Activated naive CD4-positive, alpha-beta T cell treated with anti-CD3 and anti-CD28 coated beads for 36 hours (primary cell): ENCODE data around the gene CCSER1. TPM values are rescaled to one million over a fixed set of nuclear protein-coding genes. Genes with fewer than 3 reads are reported as not detected.

Experiments used
- CTCF ChIA-PET: fragments of 350-600 bp; sonication (Branson Sonifier 250); formaldehyde crosslinking; loops from one replicate; lab custom pipeline; 2021; ENCODE audit warnings: antibody characterized with exemption; lab: Charles Lee
- DNase-seq: peaks from one replicate; pipeline ENCODE4 v3.0.0-alpha.2; 2020
- H3K27ac Mint-ChIP-seq: one replicate; pipeline ENCODE4 v1.8.0; 2021; ENCODE audit warnings: mild to moderate bottlenecking, mixed read lengths
- H3K27me3 Mint-ChIP-seq: one replicate; pipeline ENCODE4 v1.8.0; 2021; ENCODE audit warnings: low read depth, mixed read lengths
- H3K36me3 Mint-ChIP-seq: one replicate; pipeline ENCODE4 v1.8.0; 2021; ENCODE audit warnings: low read depth, mixed read lengths
- H3K4me1 Mint-ChIP-seq: one replicate; pipeline ENCODE4 v1.8.0; 2021; ENCODE audit warnings: low read depth, mixed read lengths
- H3K4me3 Mint-ChIP-seq: one replicate; pipeline ENCODE4 v1.8.0; 2021; ENCODE audit warnings: mild to moderate bottlenecking, moderate library complexity, mixed read lengths
- H3K9me3 Mint-ChIP-seq: one replicate; pipeline ENCODE4 v1.8.0; 2021; ENCODE audit warnings: mixed read lengths
- intact Hi-C: fragments of 100-400 bp; cut with micrococcal nuclease; formaldehyde crosslinking; loops from one replicate; pipeline ENCODE4 v1.15.1; 2023
- total RNA-seq, 2 experiments: library from RNA; stranded (reverse); gene quantifications; one replicate each; pipeline ENCODE4 v1.2.3, GENCODE V29; 2021

Gene CCSER1
- total RNA-seq, 2 experiments from 2014 or later: not detected

DNA sequence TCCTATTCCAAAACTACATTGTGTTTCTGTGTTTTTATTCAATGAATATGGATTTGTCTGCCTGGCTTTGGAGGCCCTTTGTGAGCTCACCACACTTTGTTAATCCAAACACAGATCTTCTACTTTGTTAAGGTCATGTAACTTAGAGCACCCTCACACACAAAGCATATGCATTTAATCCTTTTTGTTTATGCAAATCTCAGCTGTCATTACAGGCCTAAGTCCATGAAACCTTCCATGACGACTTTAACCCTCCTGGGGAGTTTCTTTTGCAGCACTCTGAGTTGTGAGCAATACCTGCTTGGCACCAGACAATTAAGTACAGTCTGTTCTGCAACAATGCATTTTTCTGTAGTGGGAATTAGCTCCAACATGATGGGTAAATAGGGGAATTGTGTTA, 14.9 kb downstream of the CCSER1 start:
- Mint-ChIP-seq H3K27ac (no peak overlapping the region), H3K4me3 (no peak overlapping the region), H3K36me3 (no peaks in the 10 kb centered on the region), H3K9me3 (no peaks in the 10 kb centered on the region), H3K4me1 (no peaks in the 10 kb centered on the region), H3K27me3 (no peaks in the 10 kb centered on the region)
- no peak for DNase-seq
- intact Hi-C loops: no loop called here
- CTCF ChIA-PET: no interaction called here

GRCh38 chr4:90145319-90145718, 18.1 kb downstream of the CCSER1 start:
- Mint-ChIP-seq H3K27me3 (peaks cover 4% of the 10 kb centered on the region), H3K36me3 (no peaks in the 10 kb centered on the region), H3K4me1 (no peaks in the 10 kb centered on the region), H3K4me3 (no peak overlapping the region), H3K27ac (no peak overlapping the region), H3K9me3 (no peaks in the 10 kb centered on the region)
- CTCF ChIA-PET: no interaction called here
- DNase-seq: no peak
- intact Hi-C loops: no loop called here

DNA sequence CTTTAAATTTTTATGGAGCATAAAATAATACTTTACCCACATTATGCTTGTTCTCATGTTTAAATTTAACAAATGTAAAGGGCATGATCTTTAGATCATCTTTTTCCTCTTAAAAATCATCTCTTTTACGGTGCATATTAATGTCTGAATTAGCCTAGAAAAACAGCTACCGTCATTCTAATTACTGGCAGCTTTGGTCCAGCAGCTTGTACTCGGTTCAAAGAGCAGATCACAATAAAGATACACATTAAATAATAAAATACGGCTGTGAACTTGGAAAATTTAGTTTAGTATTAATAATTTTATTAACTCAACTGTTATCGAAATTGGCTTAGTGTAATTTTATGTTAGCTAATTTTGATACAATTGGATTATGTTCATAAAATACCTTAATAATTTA, 19.1 kb downstream of the CCSER1 start:
- H3K9me3 Mint-ChIP-seq: no peaks in the 10 kb centered on the region
- H3K4me1 Mint-ChIP-seq: no peaks in the 10 kb centered on the region
- intact Hi-C loops: no loop called here
- DNase-seq: no peak
- CTCF ChIA-PET: no interaction called here
- no peak overlapping the region for H3K27ac Mint-ChIP-seq
- H3K4me3 Mint-ChIP-seq: no peak overlapping the region
- peaks cover 4% of the 10 kb centered on the region for H3K27me3 Mint-ChIP-seq
- H3K36me3 Mint-ChIP-seq: no peaks in the 10 kb centered on the region

GRCh38 chr4:90148574-90149148, 21.5 kb downstream of the CCSER1 start:
- no peaks in the 10 kb centered on the region for H3K36me3 Mint-ChIP-seq
- no peak overlapping the region for H3K4me3 Mint-ChIP-seq
- no peak for DNase-seq
- CTCF ChIA-PET: no interaction called here
- H3K4me1 Mint-ChIP-seq: no peaks in the 10 kb centered on the region
- peaks cover 4% of the 10 kb centered on the region for H3K27me3 Mint-ChIP-seq
- intact Hi-C loops: no loop called here
- H3K27ac Mint-ChIP-seq: no peak overlapping the region
- H3K9me3 Mint-ChIP-seq: no peaks in the 10 kb centered on the region

DNA sequence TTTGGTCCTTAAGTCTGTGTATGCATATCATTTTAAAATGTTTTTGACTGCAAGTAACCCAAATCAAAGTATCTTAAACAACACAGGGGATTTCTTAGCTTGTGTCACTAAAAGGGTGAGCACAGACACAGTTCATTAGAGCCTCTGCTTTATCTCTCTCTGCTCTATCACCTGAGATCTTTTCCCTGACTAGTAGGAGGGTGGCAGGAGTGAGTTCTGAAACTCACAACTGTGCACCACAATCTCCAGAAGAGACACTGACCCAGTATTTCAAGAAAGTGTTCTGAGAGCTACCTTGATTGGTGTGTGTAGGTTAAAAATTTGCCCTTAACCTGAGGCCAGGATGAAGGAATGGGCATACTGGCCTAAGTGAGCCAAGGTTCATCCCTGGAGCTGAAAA, 24.8 kb downstream of the CCSER1 start:
- Mint-ChIP-seq H3K36me3 (no peaks in the 10 kb centered on the region), H3K27me3 (peaks cover 4% of the 10 kb centered on the region), H3K4me1 (no peaks in the 10 kb centered on the region), H3K4me3 (no peak overlapping the region), H3K27ac (no peak overlapping the region), H3K9me3 (peaks cover 4% of the 10 kb centered on the region)
- CTCF ChIA-PET: no interaction called here
- intact Hi-C loops: no loop called here
- DNase-seq: no peak

DNA sequence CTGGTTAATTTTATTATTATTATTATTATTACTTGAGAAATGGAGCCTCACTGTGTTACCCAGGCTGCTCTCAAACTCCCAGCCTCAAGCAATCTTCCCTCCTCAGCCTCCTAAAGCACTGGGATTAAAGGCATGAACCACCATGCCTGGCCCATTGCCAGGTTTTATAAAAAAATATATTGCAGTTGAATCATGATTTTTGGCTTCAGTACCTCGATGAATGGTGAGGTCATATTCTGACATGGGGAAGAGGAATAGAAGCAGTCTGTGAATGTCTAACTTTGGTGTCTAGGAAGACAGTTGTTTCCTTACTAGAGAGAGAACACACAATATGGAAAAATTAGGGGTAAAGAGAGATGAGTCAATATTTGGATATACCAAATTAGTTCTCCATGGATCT, 32.0 kb downstream of the CCSER1 start:
- Mint-ChIP-seq H3K27ac (no peak overlapping the region), H3K27me3 (no peaks in the 10 kb centered on the region), H3K4me1 (no peaks in the 10 kb centered on the region), H3K9me3 (peaks cover 4% of the 10 kb centered on the region), H3K4me3 (no peak overlapping the region), H3K36me3 (no peaks in the 10 kb centered on the region)
- intact Hi-C loops: no loop called here
- CTCF ChIA-PET: no interaction called here
- no peak for DNase-seq

DNA sequence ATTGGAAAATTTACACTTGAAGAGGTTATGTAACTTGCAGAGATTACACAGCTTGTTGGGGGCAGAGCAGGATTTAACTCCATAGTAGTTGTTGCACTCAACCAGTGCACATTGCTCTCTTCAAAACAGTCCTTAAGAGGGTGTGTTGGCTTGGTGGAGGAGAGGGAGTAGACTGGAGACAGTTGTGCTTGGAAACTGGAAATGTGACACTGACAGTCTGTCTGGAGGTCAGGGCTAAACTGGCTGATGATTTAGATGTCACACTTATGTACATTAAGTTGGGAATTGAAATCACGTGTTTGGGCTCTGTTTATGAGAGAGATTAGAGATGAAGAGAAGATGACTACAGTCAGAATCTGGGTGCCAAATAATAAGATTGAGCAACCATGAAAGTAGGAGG, 32.9 kb downstream of the CCSER1 start:
- Mint-ChIP-seq H3K36me3 (no peaks in the 10 kb centered on the region), H3K27ac (no peak overlapping the region), H3K27me3 (no peaks in the 10 kb centered on the region), H3K4me3 (no peak overlapping the region), H3K4me1 (no peaks in the 10 kb centered on the region), H3K9me3 (peaks cover 4% of the 10 kb centered on the region)
- DNase-seq: no peak
- intact Hi-C loops: no loop called here
- CTCF ChIA-PET: no interaction called here

GRCh38 chr4:90162566-90162965, 35.4 kb downstream of the CCSER1 start:
- CTCF ChIA-PET: interaction anchor here (0.5 kb wide), 1 partner anchor 324 kb away, joined by 4 read pairs; no protein-coding TSS in a partner anchor
- Mint-ChIP-seq H3K27me3 (no peaks in the 10 kb centered on the region), H3K4me1 (no peaks in the 10 kb centered on the region), H3K36me3 (no peaks in the 10 kb centered on the region), H3K4me3 (no peak overlapping the region), H3K9me3 (no peaks in the 10 kb centered on the region), H3K27ac (no peak overlapping the region)
- intact Hi-C loops: no loop called here
- DNase-seq: no peak

DNA sequence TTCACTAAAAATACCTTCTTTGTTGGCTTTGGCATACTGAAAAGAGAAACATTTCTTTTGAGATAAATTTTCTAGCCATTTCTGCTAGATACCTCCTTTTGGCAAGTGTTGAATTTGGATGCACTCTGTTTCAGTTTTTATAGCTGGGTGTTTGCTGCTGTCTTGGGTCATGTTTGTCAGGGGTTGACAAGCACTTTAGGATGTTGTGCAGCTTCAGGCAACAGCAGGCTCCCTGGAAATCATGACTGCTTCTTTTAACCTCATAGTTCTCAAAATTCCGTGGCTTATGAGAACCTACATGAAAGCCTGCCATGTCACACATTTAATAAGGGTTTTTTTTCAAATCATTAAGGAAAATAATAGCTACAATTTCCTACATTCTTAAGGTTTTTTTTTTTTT, 36.7 kb downstream of the CCSER1 start:
- Mint-ChIP-seq H3K4me1 (no peaks in the 10 kb centered on the region), H3K9me3 (no peaks in the 10 kb centered on the region), H3K36me3 (no peaks in the 10 kb centered on the region), H3K27ac (no peak overlapping the region), H3K4me3 (no peak overlapping the region), H3K27me3 (no peaks in the 10 kb centered on the region)
- DNase-seq: no peak
- CTCF ChIA-PET: no interaction called here
- intact Hi-C loops: no loop called here

DNA sequence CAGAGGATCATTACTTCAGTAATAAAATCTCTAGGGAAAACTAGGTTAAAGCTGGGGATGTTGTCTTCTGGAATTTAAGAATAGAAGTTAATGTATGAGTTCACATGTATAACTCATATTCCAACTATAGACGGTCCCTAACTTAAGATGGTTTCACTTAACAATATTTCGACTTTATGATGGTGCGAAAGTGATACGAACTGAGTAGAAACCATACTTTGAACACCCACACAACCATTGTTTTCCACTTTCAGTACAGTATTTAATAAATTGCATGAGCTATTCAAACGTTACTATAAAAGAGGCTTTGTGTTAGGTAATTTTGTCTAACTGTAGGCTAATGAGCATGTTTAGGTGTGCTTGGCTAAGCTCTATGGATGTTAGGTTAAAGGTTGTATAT, 38.7 kb downstream of the CCSER1 start:
- intact Hi-C loops: no loop called here
- Mint-ChIP-seq H3K9me3 (no peaks in the 10 kb centered on the region), H3K36me3 (no peaks in the 10 kb centered on the region), H3K27me3 (no peaks in the 10 kb centered on the region), H3K4me1 (no peaks in the 10 kb centered on the region), H3K27ac (no peak overlapping the region), H3K4me3 (no peak overlapping the region)
- CTCF ChIA-PET: interaction anchor here (0.6 kb wide), 1 partner anchor 1003 kb away, joined by 3 read pairs; no protein-coding TSS in a partner anchor
- no peak for DNase-seq

DNA sequence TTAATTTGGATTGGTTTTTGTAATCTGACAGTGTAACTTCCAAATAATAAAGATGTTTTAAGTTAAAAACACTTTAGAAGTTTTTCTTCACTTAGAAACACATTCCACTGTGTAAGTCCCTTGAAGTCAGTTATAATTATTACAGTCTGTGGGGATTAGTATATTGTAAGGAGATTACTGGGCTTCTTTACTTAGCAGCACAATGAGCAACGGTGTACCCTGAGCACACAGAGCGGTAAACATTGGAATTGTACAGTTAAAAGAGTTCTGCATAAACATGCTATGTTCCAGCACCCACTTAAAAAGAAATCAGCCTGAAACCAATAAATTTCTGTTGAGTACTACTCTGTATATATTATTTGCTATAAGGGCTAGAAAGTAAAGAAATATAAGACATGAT, 44.3 kb downstream of the CCSER1 start:
- Mint-ChIP-seq H3K9me3 (no peaks in the 10 kb centered on the region), H3K27ac (no peak overlapping the region), H3K36me3 (no peaks in the 10 kb centered on the region), H3K27me3 (no peaks in the 10 kb centered on the region), H3K4me3 (no peak overlapping the region), H3K4me1 (no peaks in the 10 kb centered on the region)
- CTCF ChIA-PET: no interaction called here
- DNase-seq: no peak
- intact Hi-C loops: no loop called here

- Mint-ChIP-seq H3K36me3 (no peaks in the 10 kb centered on the region), H3K4me3 (no peak overlapping the region), H3K9me3 (no peaks in the 10 kb centered on the region), H3K27ac (no peak overlapping the region), H3K27me3 (no peaks in the 10 kb centered on the region), H3K4me1 (no peaks in the 10 kb centered on the region)
- CTCF ChIA-PET: no interaction called here
- DNase-seq: no peak
- intact Hi-C loops: no loop called here
Measured at GRCh38 chr4:90174621-90175023, 47.4 kb downstream of the CCSER1 start.

DNA sequence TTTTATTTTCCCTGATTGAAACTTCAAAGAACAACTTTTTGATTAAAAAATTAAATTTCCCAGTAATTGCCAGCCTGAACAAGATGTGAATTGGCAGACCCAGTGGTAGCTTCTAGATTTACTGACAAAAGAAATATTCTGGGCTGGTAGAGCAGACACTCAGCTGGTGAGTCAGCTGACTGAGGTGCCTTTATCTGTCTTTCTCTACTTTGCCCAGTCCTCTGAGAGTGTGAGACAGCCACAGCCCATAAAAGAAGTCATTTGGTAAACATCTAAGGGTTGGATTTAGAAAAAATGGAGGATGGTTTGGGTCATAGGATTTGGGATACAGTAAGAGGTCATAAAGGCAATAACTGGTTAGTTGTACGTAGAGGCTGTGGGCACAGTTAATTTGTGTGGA, 54.5 kb downstream of the CCSER1 start:
- no peak for DNase-seq
- Mint-ChIP-seq H3K9me3 (no peaks in the 10 kb centered on the region), H3K27ac (no peak overlapping the region), H3K36me3 (no peaks in the 10 kb centered on the region), H3K4me1 (no peaks in the 10 kb centered on the region), H3K27me3 (no peaks in the 10 kb centered on the region), H3K4me3 (no peak overlapping the region)
- intact Hi-C loops: no loop called here
- CTCF ChIA-PET: no interaction called here
